K562 (cell line): Measurements from ENCODE around the gene BCAR1. TPM values are rescaled to one million over a fixed set of nuclear protein-coding genes. Genes with fewer than 3 reads are reported as not detected.

Experiments
- ATF7 ChIP-seq: fragments of 450-650 bp; IDR thresholded peaks from 2 replicates; pipeline ENCODE4 v1.7.1; 2014; ENCODE audit warnings: mild to moderate bottlenecking, moderate library complexity
- BRD9 ChIP-seq: fragments of 450-650 bp; IDR thresholded peaks from 2 replicates; pipeline ENCODE4 v1.6.1; 2018; ENCODE audit warnings: low read depth; ENCODE audit not compliant: partially characterized antibody
- CC2D1A ChIP-seq: fragments of 450-650 bp; IDR thresholded peaks from 2 replicates; pipeline ENCODE4 v1.6.1; 2017; ENCODE audit warnings: mild to moderate bottlenecking
- E2F8 ChIP-seq: fragments of 450-650 bp; IDR thresholded peaks from 2 replicates; pipeline ENCODE4 v1.7.1; 2018; ENCODE audit warnings: mild to moderate bottlenecking, low read depth; ENCODE audit not compliant: partially characterized antibody
- EHMT2 ChIP-seq: fragments of 450-650 bp; IDR thresholded peaks from 2 replicates; pipeline ENCODE4 v1.6.1; 2018; ENCODE audit warnings: antibody characterized with exemption
- GABPB1 ChIP-seq: sonication (generic); formaldehyde crosslinking; IDR thresholded peaks from 2 replicates; pipeline ENCODE4 v1.8.0; 2022; ENCODE audit warnings: mild to moderate bottlenecking, missing genetic modification reagents
- MTA3 ChIP-seq: fragments of 450-650 bp; formaldehyde crosslinking; IDR thresholded peaks from 2 replicates; pipeline ENCODE4 v1.6.1; 2017; ENCODE audit warnings: mild to moderate bottlenecking, borderline replicate concordance
- NR4A1 ChIP-seq, 2 experiments: fragments of 250-450 bp in 1 of 2; fragments of 450-650 bp in 1 of 2; sonication (Bioruptor Pico) in 1 of 2; IDR thresholded peaks; 2 replicates each; pipeline versions ENCODE4 v1.4.0 to v1.6.1; 2016 to 2020; ENCODE audit warnings: mild to moderate bottlenecking in 2 of 2, missing compliant biosample characterization in 1 of 2, missing genetic modification characterization in 1 of 2, moderate library complexity in 1 of 2
- RBFOX2 ChIP-seq: fragments of 200-400 bp; formaldehyde crosslinking; IDR thresholded peaks from 2 replicates; pipeline ENCODE4 v1.6.1; 2017; ENCODE audit warnings: low read depth, mild to moderate bottlenecking, low read length, moderate library complexity
- TRIM28 ChIP-seq: fragments of 450-650 bp; IDR thresholded peaks from 2 replicates; pipeline ENCODE4 v1.6.1; 2017
- ZBTB11 ChIP-seq, 3 experiments: fragments of 200-800 bp in 1 of 3; fragments of 250-450 bp in 1 of 3; fragments of 450-650 bp in 1 of 3; sonication (Bioruptor Pico) in 1 of 3; sonication (Bioruptor generic) in 1 of 3; formaldehyde crosslinking in 1 of 3; IDR thresholded peaks; 2 replicates each; pipeline versions ENCODE4 v1.6.1 to v1.8.0; 2016 to 2022; ENCODE audit warnings: mild to moderate bottlenecking in 2 of 3, missing genetic modification characterization in 2 of 3, missing compliant biosample characterization in 1 of 3, moderate library complexity in 1 of 3
- ZFP36 ChIP-seq: fragments of 150-350 bp; IDR thresholded peaks from 2 replicates; pipeline ENCODE4 v1.6.1; 2018; ENCODE audit warnings: low read length, low read depth; ENCODE audit not compliant: partially characterized antibody
- ZFX ChIP-seq: sonication (generic); formaldehyde crosslinking; IDR thresholded peaks from 2 replicates; pipeline ENCODE4 v1.8.0; 2022; ENCODE audit warnings: mild to moderate bottlenecking, missing genetic modification reagents, moderate library complexity
- ZNF197 ChIP-seq: fragments of 200-800 bp; sonication (Bioruptor generic); IDR thresholded peaks from 2 replicates; pipeline ENCODE4 v1.6.1; 2016; ENCODE audit warnings: low read depth, missing genetic modification characterization, missing compliant biosample characterization
- ZNF24 ChIP-seq: fragments of 450-650 bp; IDR thresholded peaks from 2 replicates; pipeline ENCODE4 v1.6.1; 2016
- ZNF311 ChIP-seq: fragments of 250-450 bp; sonication (Bioruptor Pico); IDR thresholded peaks from 2 replicates; pipeline ENCODE4 v1.4.0; 2020; ENCODE audit warnings: mild to moderate bottlenecking, moderate library complexity
- ZNF57 ChIP-seq: fragments of 450-650 bp; formaldehyde crosslinking; IDR thresholded peaks from 2 replicates; pipeline ENCODE4 v1.4.0; 2020; ENCODE audit warnings: mild to moderate bottlenecking, moderate library complexity
- ZNF668 ChIP-seq: fragments of 250-450 bp; sonication (Bioruptor Pico); IDR thresholded peaks from 2 replicates; pipeline ENCODE4 v1.8.0; 2022; ENCODE audit warnings: mild to moderate bottlenecking, inconsistent platforms
- polyA plus RNA-seq, 8 experiments: library from polyadenylated mRNA; depleted of rRNA in 4 of 8; stranded (reverse) in 5 of 8; unstranded in 3 of 8; fragments of >200 nt; fragmentation: Nextera tagmentation in 2 of 8; fragmentation: Illumina TruSeq in 1 of 8; extraction: Ambion mirVana in 2 of 8; extraction: Trizol in 1 of 8; gene quantifications; 2 replicates each; pipeline versions ENCODE4 v1.2.1 to v1.2.3, GENCODE V29; 2011 to 2014; ENCODE audit warnings: inconsistent platforms in 1 of 8, missing spikeins in 1 of 8
- total RNA-seq, 7 experiments: library from RNA; depleted of rRNA in 6 of 7; stranded (reverse); fragments of >200 nt in 6 of 7; fragmentation: Illumina TruSeq in 2 of 7; extraction: Trizol in 2 of 7; gene quantifications; 2 replicates each; pipeline versions ENCODE4 v1.2.1 to v1.2.3, GENCODE V29; 2011 to 2021; ENCODE audit warnings: low replicate concordance in 1 of 7
- TF ChIP-seq, protein P1 (sequence below): conservative IDR thresholded peaks from 2 replicates; pipeline ENCODE4 v1.6.1; 2011; ENCODE audit warnings: low read depth, mild to moderate bottlenecking, low read length; ENCODE audit not compliant: control insufficient read depth
- TF ChIP-seq, protein P2 (sequence below), 2 experiments: fragments of 450-650 bp; conservative IDR thresholded peaks; 2 replicates each; pipeline ENCODE4 v1.6.1; 2017; ENCODE audit warnings: mild to moderate bottlenecking in 2 of 2, moderate library complexity in 2 of 2

BCAR1 gene
- total and polyA plus RNA-seq, 9 of the 15 experiments (the other 6 are each of a cell fraction or from before 2014, with no cell fraction given): 0.10 to 26.3 (median 3.6) TPM

DNA sequence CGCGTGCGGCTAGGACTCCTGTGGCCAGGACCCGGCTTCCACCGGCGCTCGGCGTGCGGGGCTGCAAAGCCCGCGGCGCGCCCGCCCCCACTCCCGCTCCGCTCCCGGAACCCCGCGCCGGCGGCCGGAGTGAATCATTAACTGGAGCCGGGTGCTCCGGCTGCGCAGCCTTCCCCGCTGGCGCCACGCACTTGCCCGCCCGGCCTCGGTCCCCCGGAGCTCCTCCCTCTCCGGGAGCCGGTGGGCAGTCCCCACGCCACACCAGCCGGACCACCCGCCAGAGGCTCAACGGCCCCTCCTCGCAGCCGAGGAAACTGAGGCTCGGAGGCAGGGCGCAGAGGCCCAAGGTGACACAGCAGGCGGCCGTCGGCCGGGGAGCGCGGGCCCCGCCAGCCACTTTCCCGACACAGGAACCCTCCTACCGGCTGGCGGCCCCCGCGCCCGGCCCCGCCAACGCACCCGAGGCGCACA is 580 bp downstream of the BCAR1 start (continued):
- TF ChIP-seq NR4A1 (CRISPR knock-in tag; IDR thresholded peaks at IDR 0.05) (no peak), NR4A1 (tag; IDR thresholded peaks at IDR 0.05) (no peak), CC2D1A (no peak), ZNF57 (no peak), GABPB1 (CRISPR knock-in tag) (0 out of 2 replicates have a peak, but pooled peaks have one; percentile 32), ATF7 (0 out of 2 replicates have a peak, but pooled peaks have one; percentile 18), ZNF668 (CRISPR knock-in tag) (no peak), BRD9 (no peak), MTA3 (peak; percentile 29; the same call in 1 of the 2 replicates), ZNF197 (CRISPR knock-in tag) (no peak), TRIM28 (no peak), EHMT2 (no peak), RBFOX2 (peak; percentile 63; the same call in 1 of the 2 replicates), ZNF24 (no peak), E2F8 (no peak), ZNF311 (CRISPR knock-in tag) (no peak), ZFP36 (no peak), ZBTB11 (CRISPR knock-in tag; IDR thresholded peaks at IDR 0.05) (0 out of 6 replicates have a peak, but pooled peaks of 1 of the 3 experiments have one; percentile 13), ZFX (CRISPR knock-in tag) (peak; percentile 72)
- TF ChIP-seq, protein P1, sequence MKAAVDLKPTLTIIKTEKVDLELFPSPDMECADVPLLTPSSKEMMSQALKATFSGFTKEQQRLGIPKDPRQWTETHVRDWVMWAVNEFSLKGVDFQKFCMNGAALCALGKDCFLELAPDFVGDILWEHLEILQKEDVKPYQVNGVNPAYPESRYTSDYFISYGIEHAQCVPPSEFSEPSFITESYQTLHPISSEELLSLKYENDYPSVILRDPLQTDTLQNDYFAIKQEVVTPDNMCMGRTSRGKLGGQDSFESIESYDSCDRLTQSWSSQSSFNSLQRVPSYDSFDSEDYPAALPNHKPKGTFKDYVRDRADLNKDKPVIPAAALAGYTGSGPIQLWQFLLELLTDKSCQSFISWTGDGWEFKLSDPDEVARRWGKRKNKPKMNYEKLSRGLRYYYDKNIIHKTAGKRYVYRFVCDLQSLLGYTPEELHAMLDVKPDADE: no peak
- TF ChIP-seq, protein P2, sequence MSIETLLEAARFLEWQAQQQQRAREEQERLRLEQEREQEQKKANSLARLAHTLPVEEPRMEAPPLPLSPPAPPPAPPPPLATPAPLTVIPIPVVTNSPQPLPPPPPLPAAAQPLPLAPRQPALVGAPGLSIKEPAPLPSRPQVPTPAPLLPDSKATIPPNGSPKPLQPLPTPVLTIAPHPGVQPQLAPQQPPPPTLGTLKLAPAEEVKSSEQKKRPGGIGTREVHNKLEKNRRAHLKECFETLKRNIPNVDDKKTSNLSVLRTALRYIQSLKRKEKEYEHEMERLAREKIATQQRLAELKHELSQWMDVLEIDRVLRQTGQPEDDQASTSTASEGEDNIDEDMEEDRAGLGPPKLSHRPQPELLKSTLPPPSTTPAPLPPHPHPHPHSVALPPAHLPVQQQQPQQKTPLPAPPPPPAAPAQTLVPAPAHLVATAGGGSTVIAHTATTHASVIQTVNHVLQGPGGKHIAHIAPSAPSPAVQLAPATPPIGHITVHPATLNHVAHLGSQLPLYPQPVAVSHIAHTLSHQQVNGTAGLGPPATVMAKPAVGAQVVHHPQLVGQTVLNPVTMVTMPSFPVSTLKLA (conservative IDR thresholded peaks at IDR 0.05): peak in 1 of 2 experiments; percentile 30; a peak in 1 of 4 replicates
